Type B pancreatic cell (in vitro differentiated cells): Measurements from ENCODE around the gene ATP2B2. TPM values are rescaled to one million over a fixed set of nuclear protein-coding genes. Genes with fewer than 3 reads are reported as not detected.

ENCODE experiments used
- DNase-seq: peaks from one replicate; pipeline ENCODE4 v3.0.0; 2021; ENCODE audit warnings: mixed read lengths; ENCODE audit not compliant: unreplicated experiment; ENCODE audit errors: extremely low spot score
- H3K27ac Mint-ChIP-seq: 2 replicates; pipeline ENCODE4 v1.8.0; 2021; ENCODE audit warnings: mild to moderate bottlenecking, mixed read lengths
- H3K27me3 Mint-ChIP-seq: 2 replicates; pipeline ENCODE4 v1.8.0; 2021; ENCODE audit warnings: mixed read lengths
- H3K36me3 Mint-ChIP-seq: 2 replicates; pipeline ENCODE4 v1.8.0; 2021; ENCODE audit warnings: mixed read lengths
- H3K4me1 Mint-ChIP-seq: one replicate; pipeline ENCODE4 v1.8.0; 2021; ENCODE audit warnings: mixed read lengths; ENCODE audit not compliant: unreplicated experiment
- H3K4me3 Mint-ChIP-seq: 2 replicates; pipeline ENCODE4 v1.8.0; 2021; ENCODE audit warnings: mild to moderate bottlenecking, mixed read lengths
- H3K9me3 Mint-ChIP-seq: 2 replicates; pipeline ENCODE4 v1.8.0; 2021; ENCODE audit warnings: mixed read lengths
- total RNA-seq: library from RNA; stranded (reverse); gene quantifications from 2 replicates; pipeline ENCODE4 v1.2.1, GENCODE V29; 2021; ENCODE audit warnings: low replicate concordance
- TF ChIP-seq, protein P1 (sequence below): fragments of 200-600 bp; sonication (generic); conservative IDR thresholded peaks from 2 replicates; pipeline ENCODE4 v1.5.0; 2021; ENCODE audit warnings: antibody characterized with exemption, mild to moderate bottlenecking

Gene ATP2B2
- total RNA-seq, 1 donor from 2014 or later, result 0.31 TPM

DNA sequence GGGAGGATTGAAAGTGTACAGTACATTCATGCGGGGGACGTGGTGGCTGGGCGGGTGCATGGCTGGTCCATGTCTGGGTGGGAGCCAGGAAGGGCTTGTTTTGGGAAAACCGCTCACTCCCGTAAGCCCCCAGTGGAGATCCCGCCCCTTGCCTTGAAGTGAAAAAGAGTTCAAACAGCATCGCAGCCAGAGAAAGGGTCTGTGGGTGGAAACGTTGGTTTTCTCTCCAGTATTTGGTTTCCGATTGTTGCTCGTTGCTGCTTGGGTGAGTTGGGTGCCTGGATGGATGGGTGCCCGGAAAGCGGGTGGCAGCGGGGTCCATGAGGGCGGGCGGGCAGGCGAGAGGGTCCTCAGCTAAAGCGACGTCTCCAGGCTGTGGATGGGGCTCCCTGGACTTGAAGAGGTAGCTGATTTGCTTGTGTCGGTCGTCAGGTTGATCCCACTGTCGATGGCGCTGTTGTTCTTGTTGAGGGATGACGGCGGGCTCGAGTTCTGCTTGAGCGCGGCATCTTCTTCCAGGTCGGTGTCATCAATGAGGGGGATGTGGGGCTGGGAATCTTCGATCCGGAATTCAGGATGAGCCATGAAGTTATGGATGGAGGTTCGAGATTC lies 176.8 kb downstream of the ATP2B2 start:
- H3K4me1 Mint-ChIP-seq, result no peaks in the 10 kb centered on the region
- TF ChIP-seq, protein P1, sequence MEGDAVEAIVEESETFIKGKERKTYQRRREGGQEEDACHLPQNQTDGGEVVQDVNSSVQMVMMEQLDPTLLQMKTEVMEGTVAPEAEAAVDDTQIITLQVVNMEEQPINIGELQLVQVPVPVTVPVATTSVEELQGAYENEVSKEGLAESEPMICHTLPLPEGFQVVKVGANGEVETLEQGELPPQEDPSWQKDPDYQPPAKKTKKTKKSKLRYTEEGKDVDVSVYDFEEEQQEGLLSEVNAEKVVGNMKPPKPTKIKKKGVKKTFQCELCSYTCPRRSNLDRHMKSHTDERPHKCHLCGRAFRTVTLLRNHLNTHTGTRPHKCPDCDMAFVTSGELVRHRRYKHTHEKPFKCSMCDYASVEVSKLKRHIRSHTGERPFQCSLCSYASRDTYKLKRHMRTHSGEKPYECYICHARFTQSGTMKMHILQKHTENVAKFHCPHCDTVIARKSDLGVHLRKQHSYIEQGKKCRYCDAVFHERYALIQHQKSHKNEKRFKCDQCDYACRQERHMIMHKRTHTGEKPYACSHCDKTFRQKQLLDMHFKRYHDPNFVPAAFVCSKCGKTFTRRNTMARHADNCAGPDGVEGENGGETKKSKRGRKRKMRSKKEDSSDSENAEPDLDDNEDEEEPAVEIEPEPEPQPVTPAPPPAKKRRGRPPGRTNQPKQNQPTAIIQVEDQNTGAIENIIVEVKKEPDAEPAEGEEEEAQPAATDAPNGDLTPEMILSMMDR, result no peak
- peaks cover 91% of the 10 kb centered on the region for H3K27me3 Mint-ChIP-seq

DNA sequence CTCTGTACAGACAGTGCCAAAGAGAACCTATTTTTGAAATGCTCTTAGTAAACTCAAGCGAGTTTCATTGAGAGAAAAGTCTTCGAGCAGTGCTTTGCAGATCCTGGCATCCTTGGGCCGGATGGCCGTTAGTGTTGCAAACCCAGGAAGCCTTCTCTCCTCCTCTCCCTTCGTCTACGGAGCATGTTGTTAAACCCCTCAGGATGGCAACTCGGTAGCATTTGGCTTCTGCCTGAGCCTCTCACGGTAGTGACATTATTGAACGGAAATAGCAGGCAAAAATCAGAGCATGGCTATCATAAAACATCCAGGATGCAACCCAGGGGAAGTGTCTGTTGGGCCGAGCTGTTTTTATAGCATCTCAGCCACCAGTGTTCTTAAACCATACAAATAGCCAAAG lies 177.8 kb downstream of the ATP2B2 start:
- no peak overlapping the region for H3K27ac Mint-ChIP-seq
- no peak for DNase-seq
- H3K4me3 Mint-ChIP-seq, result no peak overlapping the region
- no peaks in the 10 kb centered on the region for H3K36me3 Mint-ChIP-seq
- H3K27me3 Mint-ChIP-seq, result peaks cover 86% of the 10 kb centered on the region
- H3K9me3 Mint-ChIP-seq, result no peaks in the 10 kb centered on the region
- no peaks in the 10 kb centered on the region for H3K4me1 Mint-ChIP-seq
- TF ChIP-seq, protein P1, result no peak

More for the DNA sequence above, 176.8 kb downstream of the ATP2B2 start:
- no peaks in the 10 kb centered on the region for H3K36me3 Mint-ChIP-seq
- no peak for DNase-seq
- no peak overlapping the region for H3K4me3 Mint-ChIP-seq
- no peaks in the 10 kb centered on the region for H3K9me3 Mint-ChIP-seq
- no peak overlapping the region for H3K27ac Mint-ChIP-seq

DNA sequence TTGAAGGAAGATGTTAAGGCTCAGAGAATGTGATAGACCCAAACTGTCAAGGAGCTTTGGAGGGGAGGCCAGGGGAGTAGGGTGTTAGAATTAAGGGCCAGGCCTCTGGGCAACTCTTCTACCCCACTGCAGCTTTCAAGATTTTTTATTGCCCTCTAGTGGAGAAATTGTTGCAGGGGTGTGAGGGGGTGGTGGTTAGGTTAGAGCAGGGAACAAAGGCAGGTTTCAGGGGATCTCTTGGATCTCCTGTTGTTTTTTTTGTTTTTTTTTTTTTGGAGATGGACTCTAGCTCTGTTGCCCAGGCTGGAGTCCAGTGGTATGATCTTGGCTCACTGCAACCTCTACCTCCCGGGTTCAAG lies 183.1 kb downstream of the ATP2B2 start:
- peaks cover 10% of the 10 kb centered on the region for H3K36me3 Mint-ChIP-seq
- no peaks in the 10 kb centered on the region for H3K9me3 Mint-ChIP-seq
- H3K27ac Mint-ChIP-seq, result no peak overlapping the region

DNA sequence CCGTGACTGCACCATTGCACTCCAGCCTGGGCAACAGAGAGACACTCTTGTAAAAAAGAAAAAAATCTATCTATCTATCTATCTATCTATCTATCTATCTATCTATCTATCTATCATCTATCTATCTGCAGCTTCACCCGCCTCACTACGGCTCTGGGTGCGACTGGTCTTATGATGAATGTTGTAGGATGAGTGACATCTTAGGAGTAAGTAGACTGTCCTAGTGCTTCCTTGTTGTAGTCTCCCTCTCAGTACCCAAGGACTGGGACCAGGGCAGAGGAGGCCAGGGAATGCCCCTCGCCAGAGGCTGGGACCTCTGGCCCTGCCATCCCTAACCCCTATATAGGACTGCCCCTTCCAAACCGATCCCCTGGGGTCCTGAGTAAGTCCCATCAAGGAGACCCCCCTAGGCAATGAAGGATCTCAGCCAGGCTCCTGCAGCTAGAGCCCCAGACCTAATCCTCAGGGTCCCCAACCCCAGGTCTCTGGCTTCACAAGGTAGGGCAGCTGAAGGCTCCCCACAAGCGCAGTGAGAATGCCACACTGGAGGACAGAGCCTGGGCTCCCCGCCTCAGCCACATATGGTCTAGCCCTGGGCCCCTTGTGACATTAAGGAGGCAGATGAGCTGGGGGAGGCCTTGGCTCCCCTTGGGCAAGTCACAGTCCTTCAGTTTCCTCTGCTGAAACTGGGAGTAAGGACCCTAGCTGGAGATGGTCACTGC lies 183.6 kb downstream of the ATP2B2 start:
- TF ChIP-seq, protein P1, result no peak
- Mint-ChIP-seq H3K27ac (peak overlapping the region; percentile 59), H3K4me3 (peak overlapping the region; percentile 98), H3K27me3 (peaks cover 28% of the 10 kb centered on the region), H3K9me3 (no peaks in the 10 kb centered on the region), H3K36me3 (peaks cover 11% of the 10 kb centered on the region), H3K4me1 (peaks cover 8% of the 10 kb centered on the region)
- no peak for DNase-seq

More for the DNA sequence above, 183.1 kb downstream of the ATP2B2 start:
- TF ChIP-seq, protein P1, result peak; percentile 38
- DNase-seq, result no peak
- Mint-ChIP-seq H3K27me3 (peaks cover 34% of the 10 kb centered on the region), H3K4me3 (no peak overlapping the region), H3K4me1 (peaks cover 8% of the 10 kb centered on the region)

DNA sequence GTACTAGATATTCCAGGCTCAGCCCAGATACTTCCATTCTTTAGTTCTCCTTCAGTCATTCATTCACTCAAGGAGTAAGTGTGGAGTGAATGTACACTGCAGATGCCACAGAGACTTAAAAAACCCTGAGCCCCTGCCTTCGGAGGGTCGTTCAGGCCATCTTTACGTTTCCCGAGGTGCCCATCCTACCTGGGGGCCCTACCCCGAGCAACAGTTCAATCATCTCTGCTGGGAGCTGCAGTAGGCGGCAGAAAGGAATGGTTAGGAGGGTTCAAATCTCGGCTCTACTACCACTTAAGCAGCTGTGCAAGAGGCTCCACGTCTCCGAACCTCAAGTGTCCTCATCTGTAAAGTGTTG lies 185.1 kb downstream of the ATP2B2 start:
- Mint-ChIP-seq H3K36me3 (peaks cover 11% of the 10 kb centered on the region), H3K4me3 (peak overlapping the region; percentile 98), H3K27me3 (peaks cover 13% of the 10 kb centered on the region), H3K4me1 (peaks cover 8% of the 10 kb centered on the region), H3K27ac (peak overlapping the region; percentile 99), H3K9me3 (no peaks in the 10 kb centered on the region)
- TF ChIP-seq, protein P1, result no peak
- no peak for DNase-seq
